HEK293T (cell line): Measurements from ENCODE around the gene PEX16.
"Not testable (repeated sequence)": the region's sequence is repeated elsewhere in the genome, so short reads cannot be mapped to it uniquely, and the experiment has no call there.

ENCODE experiments used
- CTCF ChIA-PET: fragments of 350-600 bp; formaldehyde crosslinking; extraction: SDS; loops from one replicate; lab custom pipeline; 2021; ENCODE audit warnings: antibody characterized with exemption, inconsistent platforms; lab: Yijun Ruan, JAX
- POLR2A ChIA-PET: fragments of 350-600 bp; formaldehyde crosslinking; extraction: SDS; loops from one replicate; lab custom pipeline; 2020; ENCODE audit warnings: antibody characterized with exemption, inconsistent platforms; lab: Yijun Ruan, JAX
- DNase-seq: peaks from one replicate; pipeline ENCODE4 v3.0.0; 2012; ENCODE audit warnings: mixed read lengths; ENCODE audit errors: extremely low spot score
- ARNT ChIP-seq: fragments of 450-650 bp; IDR thresholded peaks from 2 replicates; pipeline ENCODE4 v1.6.1; 2017; ENCODE audit warnings: mild to moderate bottlenecking
- BHLHE40 ChIP-seq: fragments of 450-650 bp; IDR thresholded peaks from 2 replicates; pipeline ENCODE4 v1.6.1; 2016; ENCODE audit warnings: mild to moderate bottlenecking, moderate library complexity, borderline replicate concordance
- CTBP1 ChIP-seq: fragments of 450-650 bp; IDR thresholded peaks from 2 replicates; pipeline ENCODE4 v1.6.1; 2016; ENCODE audit warnings: borderline replicate concordance
- ELF4 ChIP-seq: fragments of 450-650 bp; IDR thresholded peaks from 2 replicates; pipeline ENCODE4 v1.6.1; 2017; ENCODE audit warnings: antibody characterized with exemption
- FOXA1 ChIP-seq: fragments of 450-650 bp; IDR thresholded peaks from 2 replicates; pipeline ENCODE4 v1.6.1; 2016; ENCODE audit warnings: mild to moderate bottlenecking
- FOXK2 ChIP-seq: fragments of 450-650 bp; IDR thresholded peaks from 2 replicates; pipeline ENCODE4 v1.6.1; 2016; ENCODE audit warnings: mild to moderate bottlenecking
- FOXM1 ChIP-seq: fragments of 450-650 bp; IDR thresholded peaks from 2 replicates; pipeline ENCODE4 v1.6.1; 2017; ENCODE audit warnings: mild to moderate bottlenecking, borderline replicate concordance
- HDGF ChIP-seq: fragments of 450-650 bp; IDR thresholded peaks from 2 replicates; pipeline ENCODE4 v1.6.1; 2017; ENCODE audit warnings: antibody characterized with exemption, borderline replicate concordance
- L3MBTL2 ChIP-seq: fragments of 450-650 bp; conservative IDR thresholded peaks from 2 replicates; pipeline ENCODE4 v1.6.1; 2016; ENCODE audit warnings: mild to moderate bottlenecking
- LEF1 ChIP-seq: fragments of 450-650 bp; IDR thresholded peaks from 2 replicates; pipeline ENCODE4 v1.6.1; 2017; ENCODE audit warnings: mild to moderate bottlenecking, borderline replicate concordance
- NFRKB ChIP-seq: fragments of 450-650 bp; IDR thresholded peaks from 2 replicates; pipeline ENCODE4 v1.6.1; 2016; ENCODE audit warnings: mild to moderate bottlenecking, moderate library complexity
- PKNOX1 ChIP-seq: fragments of 450-650 bp; IDR thresholded peaks from 2 replicates; pipeline ENCODE4 v1.6.1; 2016
- SP1 ChIP-seq: fragments of 450-650 bp; IDR thresholded peaks from 2 replicates; pipeline ENCODE4 v1.6.1; 2017
- SUZ12 ChIP-seq: fragments of 450-650 bp; IDR thresholded peaks from 2 replicates; pipeline ENCODE4 v1.6.1; 2016; ENCODE audit warnings: mild to moderate bottlenecking
- TARDBP ChIP-seq: fragments of 450-650 bp; IDR thresholded peaks from 2 replicates; pipeline ENCODE4 v1.6.1; 2016
- ZNF384 ChIP-seq: fragments of 450-650 bp; IDR thresholded peaks from 2 replicates; pipeline ENCODE4 v1.6.1; 2016

The PEX16 gene

GRCh38 chr11:45905095-45905494 is 12.6 kb downstream of the PEX16 start:
- ChIA-PET CTCF (no interaction called here), POLR2A (no interaction called here)
- DNase-seq, result no peak
- TF ChIP-seq SUZ12, result no peak
- TF ChIP-seq BHLHE40, result no peak
- TF ChIP-seq L3MBTL2, result no peak
- TF ChIP-seq LEF1, result no peak
- TF ChIP-seq ELF4, result no peak
- TF ChIP-seq FOXA1, result no peak
- no peak for TF ChIP-seq NFRKB
- no peak for TF ChIP-seq FOXK2
- TF ChIP-seq PKNOX1, result no peak
- TF ChIP-seq ARNT, result no peak
- no peak for TF ChIP-seq CTBP1
- TF ChIP-seq TARDBP, result no peak
- TF ChIP-seq ZNF384, result no peak
- TF ChIP-seq SP1, result no peak
- TF ChIP-seq FOXM1, result no peak
- TF ChIP-seq HDGF, result no peak

DNA sequence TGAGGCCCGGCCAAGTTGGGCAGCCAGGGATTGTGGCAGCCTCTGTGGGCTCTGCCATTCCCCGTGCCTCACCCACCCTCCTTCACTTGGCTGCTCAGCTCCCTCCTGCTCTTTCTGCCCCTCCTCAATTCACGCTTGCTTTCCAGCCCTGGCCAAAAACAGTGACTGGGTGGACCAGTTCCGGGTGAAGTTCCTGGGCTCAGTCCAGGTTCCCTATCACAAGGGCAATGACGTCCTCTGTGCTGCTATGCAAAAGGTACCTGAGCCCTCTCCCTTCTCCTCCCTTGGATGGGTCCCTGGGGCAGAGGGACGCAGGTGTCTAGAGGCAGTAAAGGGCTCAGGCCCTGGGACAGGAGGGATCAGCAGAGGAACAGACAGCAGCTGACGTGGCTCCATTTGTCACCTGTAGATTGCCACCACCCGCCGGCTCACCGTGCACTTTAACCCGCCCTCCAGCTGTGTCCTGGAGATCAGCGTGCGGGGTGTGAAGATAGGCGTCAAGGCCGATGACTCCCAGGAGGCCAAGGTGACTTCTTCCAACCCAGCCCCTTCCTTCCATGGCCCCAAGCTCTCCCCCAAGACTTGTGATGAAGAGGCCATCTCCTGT is 13.3 kb downstream of the PEX16 start:
- ChIA-PET CTCF (no interaction called here), POLR2A (no interaction called here)
- no peak for DNase-seq
- no peak for TF ChIP-seq NFRKB

DNA sequence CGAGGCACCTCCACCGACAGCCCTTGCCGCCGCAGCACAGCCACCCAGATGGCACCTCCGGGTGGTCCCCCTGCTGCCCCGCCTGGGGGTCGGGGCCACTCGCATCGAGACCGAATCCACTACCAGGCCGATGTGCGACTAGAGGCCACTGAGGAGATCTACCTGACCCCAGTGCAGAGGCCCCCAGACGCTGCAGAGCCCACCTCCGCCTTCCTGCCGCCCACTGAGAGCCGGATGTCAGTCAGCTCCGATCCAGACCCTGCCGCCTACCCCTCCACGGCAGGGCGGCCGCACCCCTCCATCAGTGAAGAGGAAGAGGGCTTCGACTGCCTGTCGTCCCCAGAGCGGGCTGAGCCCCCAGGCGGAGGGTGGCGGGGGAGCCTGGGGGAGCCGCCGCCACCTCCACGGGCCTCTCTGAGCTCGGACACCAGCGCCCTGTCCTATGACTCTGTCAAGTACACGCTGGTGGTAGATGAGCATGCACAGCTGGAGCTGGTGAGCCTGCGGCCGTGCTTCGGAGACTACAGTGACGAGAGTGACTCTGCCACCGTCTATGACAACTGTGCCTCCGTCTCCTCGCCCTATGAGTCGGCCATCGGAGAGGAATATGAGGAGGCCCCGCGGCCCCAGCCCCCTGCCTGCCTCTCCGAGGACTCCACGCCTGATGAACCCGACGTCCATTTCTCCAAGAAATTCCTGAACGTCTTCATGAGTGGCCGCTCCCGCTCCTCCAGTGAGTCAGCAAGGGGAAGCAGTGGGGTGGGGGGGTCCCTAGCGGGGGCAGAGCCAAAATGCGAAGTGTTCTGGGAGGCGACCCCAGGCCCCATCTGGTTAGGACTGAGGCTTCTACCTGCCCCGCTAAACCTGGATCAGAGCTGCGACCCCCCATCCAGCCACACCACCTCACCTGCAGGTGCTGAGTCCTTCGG is 15.0 kb downstream of the PEX16 start:
- DNase-seq, result no peak
- POLR2A ChIA-PET, result no interaction called here
- CTCF ChIA-PET, result no interaction called here

GRCh38 chr11:45901626-45902025 is 16.1 kb downstream of the PEX16 start:
- TF ChIP-seq TARDBP (no peak), PKNOX1 (no peak), L3MBTL2 (no peak), SUZ12 (no peak), ZNF384 (no peak), FOXA1 (no peak), ELF4 (no peak), SP1 (no peak), FOXM1 (no peak), LEF1 (no peak), CTBP1 (no peak), HDGF (no peak), FOXK2 (no peak), NFRKB (no peak), ARNT (no peak), BHLHE40 (no peak)
- ChIA-PET CTCF (interaction anchor here (0.9 kb wide), 1 partner anchor 482 kb away, joined by 3 read pairs; no protein-coding TSS in a partner anchor), POLR2A (interaction anchor here (1.6 kb wide), 1 partner anchor 16 kb away, joined by 3 read pairs; the partner anchor contains the start of gene PEX16)
- no peak for DNase-seq

More for the DNA sequence above, 15.0 kb downstream of the PEX16 start:
- TF ChIP-seq NFRKB (no peak), SP1 (no peak)

DNA sequence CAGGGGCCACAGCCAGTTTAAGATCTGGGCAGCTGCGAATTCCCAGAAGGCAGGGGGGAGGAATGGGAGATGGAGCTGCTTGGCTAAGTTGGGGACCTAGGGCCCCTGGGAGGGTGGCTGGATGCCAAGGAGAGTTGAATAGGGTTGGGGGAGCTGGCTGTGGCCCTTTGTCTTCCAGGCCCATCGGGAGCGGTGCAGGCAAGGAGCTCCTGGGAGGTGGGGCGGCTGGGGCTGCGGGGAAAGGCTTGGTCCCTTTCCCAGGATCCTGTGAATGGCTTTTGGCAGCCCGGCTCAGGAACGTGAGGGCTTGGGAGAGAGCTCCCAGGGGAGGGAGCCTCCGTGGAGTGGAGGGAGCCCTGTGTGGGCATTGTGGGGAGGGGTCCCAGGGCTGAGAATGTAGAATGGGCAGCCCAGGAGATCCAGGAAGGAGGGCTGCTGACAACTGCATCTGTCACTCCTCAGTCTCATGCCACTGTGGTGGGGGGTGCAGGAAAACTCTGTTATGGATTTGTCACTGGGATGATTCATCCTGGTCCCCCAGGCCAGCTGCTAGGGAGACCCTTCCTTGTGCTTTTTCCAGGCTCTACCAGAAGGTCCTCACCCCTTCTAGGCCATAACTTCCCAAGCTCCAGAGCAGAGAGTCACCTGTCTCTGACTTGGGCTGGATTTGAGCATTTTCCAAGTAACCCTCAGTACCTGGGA is 16.6 kb downstream of the PEX16 start:
- DNase-seq, result no peak
- ChIA-PET CTCF (interaction anchor here (0.9 kb wide), 2 partner anchors 28 to 482 kb away, joined by 3 to 5 read pairs; no protein-coding TSS in a partner anchor), POLR2A (interaction anchor here (0.7 to 1.6 kb wide), 3 partner anchors 14 to 489 kb away, joined by 3 read pairs; partner anchors contain the start of gene PEX16)
- TF ChIP-seq FOXA1 (no peak), CTBP1 (no peak), L3MBTL2 (no peak), SUZ12 (no peak), HDGF (no peak), FOXK2 (no peak), ZNF384 (no peak), LEF1 (no peak), TARDBP (no peak), NFRKB (no peak)

- not testable (repeated sequence) for DNase-seq
- CTCF ChIA-PET, result interaction anchor here (0.9 kb wide), 1 partner anchor 27 kb away, joined by 5 read pairs; no protein-coding TSS in a partner anchor
- POLR2A ChIA-PET, result interaction anchor here (1.3 to 1.6 kb wide), 2 partner anchors 15 to 17 kb away, joined by 3 read pairs; partner anchors contain the start of gene PEX16
These were observed 17.4 kb downstream of the PEX16 start for GRCh38 chr11:45900175-45900800.
